Kidney (tissue), 14 donors: Measurements from ENCODE around the gene PPM1H. TPM values are rescaled to one million over a fixed set of nuclear protein-coding genes. Genes with fewer than 3 reads are reported as not detected.

Experiments used
- DNase-seq, 5 donors: peaks; one replicate each; pipeline ENCODE4 v3.0.0-alpha.2; 2013 to 2020
- FAIRE-seq: peaks from 2 replicates; lab custom pipeline; 2012; peaks lifted over from hg19 to GRCh38; lab: Jason Lieb, UNC
- H3K27ac ChIP-seq, 2 donors: one replicate each; pipeline ENCODE4 v1.7.0; 2013; ENCODE audit warnings: low read depth in 2 of 2, low read length in 2 of 2, inconsistent platforms in 1 of 2
- H3K27me3 ChIP-seq: one replicate; pipeline ENCODE4 v1.7.1; 2013; ENCODE audit warnings: low read length, inconsistent platforms; ENCODE audit not compliant: control insufficient read depth, insufficient read depth
- H3K36me3 ChIP-seq, 3 donors: one replicate each; pipeline versions ENCODE4 v1.7.0 to v1.7.1; 2013; ENCODE audit warnings: low read length in 3 of 3, control low read depth in 1 of 3, inconsistent platforms in 1 of 3; ENCODE audit not compliant: insufficient read depth in 3 of 3, control insufficient read depth in 2 of 3
- H3K4me1 ChIP-seq, 3 donors: one replicate each; pipeline versions ENCODE4 v1.7.0 to v1.7.1; 2013; ENCODE audit warnings: low read length in 3 of 3, inconsistent platforms in 1 of 3, low read depth in 1 of 3; ENCODE audit not compliant: control insufficient read depth in 2 of 3, insufficient read depth in 2 of 3
- H3K4me3 ChIP-seq, 3 donors: one replicate each; pipeline versions ENCODE4 v1.7.0 to v1.8.1; 2013; ENCODE audit warnings: low read length in 3 of 3, control low read depth in 1 of 3, inconsistent platforms in 1 of 3
- H3K9ac ChIP-seq, 3 donors: one replicate each; pipeline versions ENCODE4 v1.7.0 to v1.7.1; 2013; ENCODE audit warnings: low read length in 3 of 3, control low read depth in 1 of 3, inconsistent platforms in 1 of 3
- H3K9me3 ChIP-seq, 3 donors: one replicate each; pipeline versions ENCODE4 v1.7.0 to v1.7.1; 2013; ENCODE audit warnings: low read length in 3 of 3, control low read depth in 1 of 3, inconsistent platforms in 1 of 3; ENCODE audit not compliant: control insufficient read depth in 2 of 3, insufficient read depth in 1 of 3
- intact Hi-C: fragments of 100-400 bp; cut with DNase I; formaldehyde crosslinking; loops from one replicate; pipeline ENCODE4 v1.11.1; 2022
- polyA plus RNA-seq: library from polyadenylated mRNA; stranded (reverse); fragments of 350-450 nt; fragmentation: Illumina TruSeq; extraction: RNeasy Lipid Tissue Mini Kit (QIAGEN cat#74804); gene quantifications from one replicate; pipeline ENCODE4 v1.2.3, GENCODE V29; 2014; ENCODE audit warnings: low read depth, low replicate concordance; ENCODE audit not compliant: insufficient read depth
- total RNA-seq: library from RNA; stranded (reverse); fragmentation: NEBNext Ultra II Directional; extraction: Animal tissue kit (Norgen Biotek cat#: 25700); gene quantifications from one replicate; pipeline ENCODE4 v1.2.1, GENCODE V29; 2021
- TF ChIP-seq, protein P1 (sequence below): IDR thresholded peaks from 3 replicates; pipeline ENCODE4 v1.5.1; 2012; ENCODE audit warnings: mild to moderate bottlenecking, moderate library complexity, borderline replicate concordance; ENCODE audit not compliant: insufficient read depth; ENCODE audit errors: extremely low read depth
- donor health status: control.
- donor health status: control.
- donor health status: control.
- donor health status: control.
- donor health status: control.
- donor health status: DM: yes; HTN: yes; CAD: no.
- donor health status: Normal renal cell carcinoma (clear cell type).

PPM1H gene
- total and polyA plus RNA-seq, 2 donors from 2014 or later: 8.7 to 25.0 TPM

DNA sequence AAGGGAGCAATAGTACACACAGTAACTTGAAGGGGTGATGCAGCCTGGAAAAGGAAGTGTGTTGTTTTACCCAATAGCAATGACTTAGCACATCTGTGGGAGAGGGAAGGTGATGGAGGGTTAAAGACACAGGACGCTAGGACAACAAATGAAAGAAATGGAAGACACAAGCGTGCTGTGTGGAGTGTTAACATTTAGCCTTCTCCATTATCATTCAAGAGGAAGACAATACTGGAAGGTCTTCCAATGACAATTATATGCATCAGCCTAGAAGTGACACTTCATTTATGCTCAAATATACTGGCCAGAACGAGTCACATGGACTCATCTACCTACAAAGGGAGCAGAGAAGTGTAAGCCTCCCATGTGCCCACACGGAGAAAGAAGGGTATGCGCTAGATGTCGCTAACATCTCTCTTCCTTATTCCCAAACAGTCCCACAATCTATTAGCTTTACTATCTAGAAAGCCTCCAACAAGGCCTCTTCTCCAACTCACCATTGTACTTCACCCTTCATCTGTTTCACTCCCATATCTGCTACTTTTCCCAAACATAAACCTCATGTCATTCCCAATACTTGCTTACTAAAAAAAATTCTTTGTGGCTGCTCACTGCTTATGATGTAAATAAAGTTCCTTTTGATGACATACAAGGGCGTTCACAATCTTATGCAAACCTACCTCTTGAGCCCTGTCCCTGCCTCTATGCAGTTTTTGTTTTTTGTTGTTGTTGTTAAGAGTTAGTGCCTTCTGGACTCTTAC is 20.3 kb downstream of the PPM1H start:
- Histone ChIP-seq H3K9ac (no peak overlapping the region), H3K27ac (no peak overlapping the region), H3K4me3 (no peak overlapping the region), H3K36me3 (no peaks in the 10 kb centered on the region), H3K4me1 (peaks cover 0 to 2% (median 0%) of the 10 kb centered on the region in 3 donors), H3K9me3 (no peaks in the 10 kb centered on the region), H3K27me3 (no peaks in the 10 kb centered on the region)
- FAIRE-seq (no peak), DNase-seq (no peak)
- intact Hi-C loops: no loop called here
- TF ChIP-seq, protein P1, sequence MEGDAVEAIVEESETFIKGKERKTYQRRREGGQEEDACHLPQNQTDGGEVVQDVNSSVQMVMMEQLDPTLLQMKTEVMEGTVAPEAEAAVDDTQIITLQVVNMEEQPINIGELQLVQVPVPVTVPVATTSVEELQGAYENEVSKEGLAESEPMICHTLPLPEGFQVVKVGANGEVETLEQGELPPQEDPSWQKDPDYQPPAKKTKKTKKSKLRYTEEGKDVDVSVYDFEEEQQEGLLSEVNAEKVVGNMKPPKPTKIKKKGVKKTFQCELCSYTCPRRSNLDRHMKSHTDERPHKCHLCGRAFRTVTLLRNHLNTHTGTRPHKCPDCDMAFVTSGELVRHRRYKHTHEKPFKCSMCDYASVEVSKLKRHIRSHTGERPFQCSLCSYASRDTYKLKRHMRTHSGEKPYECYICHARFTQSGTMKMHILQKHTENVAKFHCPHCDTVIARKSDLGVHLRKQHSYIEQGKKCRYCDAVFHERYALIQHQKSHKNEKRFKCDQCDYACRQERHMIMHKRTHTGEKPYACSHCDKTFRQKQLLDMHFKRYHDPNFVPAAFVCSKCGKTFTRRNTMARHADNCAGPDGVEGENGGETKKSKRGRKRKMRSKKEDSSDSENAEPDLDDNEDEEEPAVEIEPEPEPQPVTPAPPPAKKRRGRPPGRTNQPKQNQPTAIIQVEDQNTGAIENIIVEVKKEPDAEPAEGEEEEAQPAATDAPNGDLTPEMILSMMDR: no peak

DNA sequence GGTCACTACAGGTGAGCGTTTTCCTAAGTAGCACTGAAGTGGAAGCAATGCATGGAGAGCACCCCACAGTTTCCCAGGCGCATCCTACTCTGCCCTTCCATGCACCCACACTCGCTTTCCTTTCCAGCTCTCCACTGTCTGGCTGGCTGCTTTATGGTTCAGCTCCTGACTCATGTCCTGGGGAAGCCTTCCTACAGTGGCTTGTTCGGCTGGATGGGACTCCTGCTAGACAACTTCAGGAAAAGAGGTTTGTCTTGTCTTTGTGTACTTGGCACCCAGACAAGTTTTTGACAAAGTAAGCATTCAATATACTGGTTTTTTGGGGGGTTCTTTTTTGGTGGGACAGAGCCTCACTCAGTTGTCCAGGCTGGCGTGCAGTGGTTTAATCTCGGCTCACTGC is 21.6 kb downstream of the PPM1H start:
- H3K27me3 ChIP-seq: no peaks in the 10 kb centered on the region
- FAIRE-seq: no peak
- no peaks in the 10 kb centered on the region for H3K9me3 ChIP-seq
- no peak overlapping the region for H3K27ac ChIP-seq
- H3K4me1 ChIP-seq: no peaks in the 10 kb centered on the region
- TF ChIP-seq, protein P1: no peak
- H3K9ac ChIP-seq: no peak overlapping the region
- intact Hi-C loops: no loop called here
- no peaks in the 10 kb centered on the region for H3K36me3 ChIP-seq
- no peak for DNase-seq
- no peak overlapping the region for H3K4me3 ChIP-seq

DNA sequence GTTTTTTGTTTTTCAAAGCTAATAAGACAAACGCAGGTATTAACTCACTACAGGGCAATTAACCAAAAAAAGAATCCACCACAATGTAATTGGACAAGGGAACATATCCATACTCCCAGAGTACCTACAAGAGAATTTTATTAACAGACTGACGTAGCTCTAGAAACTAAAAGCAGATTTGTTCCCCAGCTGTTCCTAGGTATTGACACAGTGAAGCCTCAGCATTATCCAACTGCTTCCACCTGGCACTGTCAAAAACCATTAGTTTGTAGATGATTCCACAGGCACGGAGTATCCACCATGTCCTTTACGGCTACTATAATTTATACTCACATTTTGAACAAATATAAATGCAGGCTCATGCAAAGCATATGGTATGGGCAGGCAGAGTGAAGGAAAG is 22.3 kb downstream of the PPM1H start:
- TF ChIP-seq, protein P1: no peak
- FAIRE-seq: no peak
- intact Hi-C loops: no loop called here
- no peaks in the 10 kb centered on the region for H3K27me3 ChIP-seq
- H3K9me3 ChIP-seq: no peaks in the 10 kb centered on the region
- H3K4me1 ChIP-seq: no peaks in the 10 kb centered on the region
- no peak overlapping the region for H3K27ac ChIP-seq
- DNase-seq: no peak
- H3K4me3 ChIP-seq: no peak overlapping the region
- H3K36me3 ChIP-seq: no peaks in the 10 kb centered on the region
- no peak overlapping the region for H3K9ac ChIP-seq

DNA sequence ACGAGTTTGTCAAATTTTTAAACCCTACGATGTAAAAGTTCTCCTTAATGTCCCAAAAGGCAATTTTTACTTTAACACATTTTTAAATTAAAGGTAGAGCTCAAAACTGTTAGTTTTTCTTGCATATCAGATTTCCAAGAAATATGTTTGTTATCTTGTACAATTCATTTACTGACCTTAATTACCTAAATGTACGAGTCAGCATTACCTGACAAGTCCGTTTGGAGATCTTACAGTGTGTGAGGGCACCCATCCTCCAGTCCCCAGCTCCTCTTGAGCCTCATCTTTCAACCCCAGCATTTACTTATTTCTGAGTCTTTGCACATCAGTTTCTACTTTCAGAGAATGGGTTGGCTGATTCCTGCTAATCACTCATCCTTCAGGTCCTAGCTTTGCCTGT is 23.7 kb downstream of the PPM1H start:
- TF ChIP-seq, protein P1: no peak
- no peak overlapping the region for H3K9ac ChIP-seq
- FAIRE-seq (no peak), DNase-seq (no peak)
- intact Hi-C loops: no loop called here
- H3K4me3 ChIP-seq: no peak overlapping the region
- no peak overlapping the region for H3K27ac ChIP-seq
- no peaks in the 10 kb centered on the region for H3K4me1 ChIP-seq
- no peaks in the 10 kb centered on the region for H3K27me3 ChIP-seq
- no peaks in the 10 kb centered on the region for H3K9me3 ChIP-seq
- no peaks in the 10 kb centered on the region for H3K36me3 ChIP-seq
